Immature natural killer cell (primary cell): Measurements from ENCODE around the gene RASGRF1. TPM values are rescaled to one million over a fixed set of nuclear protein-coding genes. Genes with fewer than 3 reads are reported as not detected.

ENCODE experiments used
- DNase-seq, 3 donors: peaks; one replicate each; pipeline ENCODE4 v3.0.0; 2022; ENCODE audit warnings: mixed read lengths in 1 of 3
- H3K27ac Mint-ChIP-seq, 6 donors: one replicate each; pipeline ENCODE4 v1.8.0; 2020; ENCODE audit warnings: mixed read lengths in 6 of 6, mild to moderate bottlenecking in 5 of 6, inconsistent platforms in 4 of 6, moderate library complexity in 3 of 6
- H3K27me3 Mint-ChIP-seq, 3 donors: one replicate each; pipeline ENCODE4 v1.8.0; 2020 to 2021; ENCODE audit warnings: low read depth in 3 of 3, mild to moderate bottlenecking in 3 of 3, mixed read lengths in 3 of 3, moderate library complexity in 3 of 3, inconsistent platforms in 1 of 3
- H3K36me3 Mint-ChIP-seq, 3 donors: one replicate each; pipeline ENCODE4 v1.8.0; 2020; ENCODE audit warnings: mixed read lengths in 3 of 3, inconsistent platforms in 2 of 3, mild to moderate bottlenecking in 2 of 3
- H3K4me1 Mint-ChIP-seq, 2 donors: one replicate each; pipeline ENCODE4 v1.8.0; 2020; ENCODE audit warnings: inconsistent platforms in 2 of 2, mild to moderate bottlenecking in 2 of 2, mixed read lengths in 2 of 2, moderate library complexity in 1 of 2
- H3K4me3 Mint-ChIP-seq, 5 donors: one replicate each; pipeline ENCODE4 v1.8.0; 2020; ENCODE audit warnings: mild to moderate bottlenecking in 5 of 5, mixed read lengths in 5 of 5, inconsistent platforms in 3 of 5, moderate library complexity in 3 of 5
- H3K9me3 Mint-ChIP-seq, 6 donors: one replicate each; pipeline ENCODE4 v1.8.0; 2020; ENCODE audit warnings: mild to moderate bottlenecking in 6 of 6, mixed read lengths in 6 of 6, inconsistent platforms in 4 of 6, moderate library complexity in 3 of 6
- polyA plus RNA-seq, 3 donors: library from polyadenylated mRNA; unstranded; fragments of 300-500 nt; fragmentation: Illumina TruSeq; gene quantifications; one replicate each; pipeline ENCODE4 v1.2.3, GENCODE V29; 2021

RASGRF1 gene
- polyA plus RNA-seq, 3 donors from 2014 or later, result not detected

- Mint-ChIP-seq H3K4me1 (no peaks in the 10 kb centered on the region), H3K27ac (no peak overlapping the region), H3K4me3 (no peak overlapping the region), H3K27me3 (peaks cover 0 to 2% (median 0%) of the 10 kb centered on the region in 3 donors), H3K9me3 (no peaks in the 10 kb centered on the region), H3K36me3 (no peaks in the 10 kb centered on the region)
- DNase-seq, result no peak
Measured at GRCh38 chr15:78968114-78968513, 122.5 kb downstream of the RASGRF1 start.

DNA sequence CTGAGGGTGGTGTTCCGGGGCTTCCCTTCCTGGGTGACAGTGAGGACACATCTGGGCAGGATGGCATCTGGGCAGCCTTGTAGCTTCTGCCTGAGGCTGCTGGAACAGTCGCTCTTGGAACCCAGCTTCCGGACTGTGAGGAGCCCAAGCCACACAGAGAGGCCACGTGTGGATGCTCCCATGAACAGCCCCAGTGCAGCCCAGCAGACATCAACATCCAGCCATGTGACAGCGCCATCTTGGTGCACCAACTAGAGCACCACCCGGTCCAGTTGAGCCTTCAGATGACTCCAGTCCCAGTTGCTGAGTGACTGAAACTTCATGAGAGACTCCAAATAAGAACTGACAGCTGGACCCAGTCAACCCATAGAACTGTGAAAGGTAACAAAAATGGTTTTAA, 130.3 kb downstream of the RASGRF1 start:
- Mint-ChIP-seq H3K4me3 (no peak overlapping the region), H3K36me3 (no peaks in the 10 kb centered on the region), H3K27ac (no peak overlapping the region), H3K9me3 (no peaks in the 10 kb centered on the region), H3K27me3 (peaks cover 0 to 4% (median 3%) of the 10 kb centered on the region in 3 donors), H3K4me1 (no peaks in the 10 kb centered on the region)
- DNase-seq, result no peak

DNA sequence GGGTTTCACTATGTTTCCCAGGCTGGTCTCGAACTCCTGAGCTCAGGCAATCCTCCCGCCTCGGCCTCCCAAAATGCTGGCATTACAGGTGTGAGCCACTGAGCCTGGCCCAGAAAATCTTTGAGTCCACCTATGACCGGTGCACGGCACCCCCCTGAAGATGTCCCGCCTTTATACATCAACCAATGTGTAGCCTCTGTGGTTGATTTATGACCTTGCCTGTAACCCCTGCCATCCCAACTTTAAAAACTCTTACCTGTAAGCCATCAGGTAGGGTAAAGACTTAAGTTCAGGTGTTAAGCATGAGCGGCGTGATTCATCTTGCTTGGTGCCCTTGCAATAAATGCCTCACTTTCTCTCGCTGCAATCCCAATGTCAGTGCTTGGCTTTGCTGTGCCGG, 131.2 kb downstream of the RASGRF1 start:
- DNase-seq, result no peak
- no peaks in the 10 kb centered on the region for H3K36me3 Mint-ChIP-seq
- no peaks in the 10 kb centered on the region for H3K4me1 Mint-ChIP-seq
- H3K27me3 Mint-ChIP-seq, result peaks cover 0 to 4% (median 3%) of the 10 kb centered on the region in 3 donors
- H3K4me3 Mint-ChIP-seq, result no peak overlapping the region
- no peaks in the 10 kb centered on the region for H3K9me3 Mint-ChIP-seq
- no peak overlapping the region for H3K27ac Mint-ChIP-seq

- no peak for DNase-seq
- peaks cover 0 to 4% (median 3%) of the 10 kb centered on the region in 3 donors for H3K27me3 Mint-ChIP-seq
Measured at GRCh38 chr15:78957416-78958093, 133.0 kb downstream of the RASGRF1 start.

GRCh38 chr15:78956937-78957336, 133.6 kb downstream of the RASGRF1 start:
- Mint-ChIP-seq H3K9me3 (no peaks in the 10 kb centered on the region), H3K36me3 (no peaks in the 10 kb centered on the region), H3K27ac (no peak overlapping the region), H3K4me1 (no peaks in the 10 kb centered on the region), H3K4me3 (no peak overlapping the region), H3K27me3 (peaks cover 0 to 4% (median 3%) of the 10 kb centered on the region in 3 donors)
- DNase-seq, result no peak

More at GRCh38 chr15:78957416-78958093, 133.0 kb downstream of the RASGRF1 start:
- Mint-ChIP-seq H3K9me3 (no peaks in the 10 kb centered on the region), H3K27ac (no peak overlapping the region), H3K4me3 (no peak overlapping the region), H3K4me1 (no peaks in the 10 kb centered on the region), H3K36me3 (no peaks in the 10 kb centered on the region)

- H3K4me1 Mint-ChIP-seq, result no peaks in the 10 kb centered on the region
- peaks cover 0 to 7% (median 3%) of the 10 kb centered on the region in 3 donors for H3K27me3 Mint-ChIP-seq
- no peak for DNase-seq
- H3K27ac Mint-ChIP-seq, result no peak overlapping the region
- H3K4me3 Mint-ChIP-seq, result no peak overlapping the region
- no peaks in the 10 kb centered on the region for H3K36me3 Mint-ChIP-seq
- H3K9me3 Mint-ChIP-seq, result no peaks in the 10 kb centered on the region
Measured at GRCh38 chr15:78955355-78955754, 135.2 kb downstream of the RASGRF1 start.

DNA sequence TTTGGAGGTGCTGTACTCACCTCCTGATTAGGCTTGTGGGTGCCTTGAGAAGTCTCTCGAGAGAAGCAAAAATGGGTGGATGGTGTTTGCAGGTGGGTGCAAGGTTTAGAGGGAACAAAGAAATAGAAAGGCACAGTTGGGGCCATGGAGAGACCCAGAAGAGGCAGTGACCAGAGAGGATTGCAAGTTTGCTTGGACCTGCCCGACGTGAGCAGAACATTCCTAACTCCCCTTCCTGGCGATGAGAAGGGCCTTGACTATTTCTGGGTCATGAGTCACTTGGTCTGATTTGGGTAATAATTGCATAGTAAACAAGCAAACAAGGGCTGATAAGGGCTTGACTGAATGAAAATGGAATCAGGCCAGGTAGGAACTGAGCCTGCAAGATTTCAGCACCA, 138.7 kb downstream of the RASGRF1 start:
- Mint-ChIP-seq H3K27me3 (peaks cover 0 to 5% (median 0%) of the 10 kb centered on the region in 3 donors), H3K36me3 (no peaks in the 10 kb centered on the region), H3K4me1 (no peaks in the 10 kb centered on the region), H3K9me3 (no peaks in the 10 kb centered on the region), H3K4me3 (no peak overlapping the region), H3K27ac (no peak overlapping the region)
- no peak for DNase-seq

DNA sequence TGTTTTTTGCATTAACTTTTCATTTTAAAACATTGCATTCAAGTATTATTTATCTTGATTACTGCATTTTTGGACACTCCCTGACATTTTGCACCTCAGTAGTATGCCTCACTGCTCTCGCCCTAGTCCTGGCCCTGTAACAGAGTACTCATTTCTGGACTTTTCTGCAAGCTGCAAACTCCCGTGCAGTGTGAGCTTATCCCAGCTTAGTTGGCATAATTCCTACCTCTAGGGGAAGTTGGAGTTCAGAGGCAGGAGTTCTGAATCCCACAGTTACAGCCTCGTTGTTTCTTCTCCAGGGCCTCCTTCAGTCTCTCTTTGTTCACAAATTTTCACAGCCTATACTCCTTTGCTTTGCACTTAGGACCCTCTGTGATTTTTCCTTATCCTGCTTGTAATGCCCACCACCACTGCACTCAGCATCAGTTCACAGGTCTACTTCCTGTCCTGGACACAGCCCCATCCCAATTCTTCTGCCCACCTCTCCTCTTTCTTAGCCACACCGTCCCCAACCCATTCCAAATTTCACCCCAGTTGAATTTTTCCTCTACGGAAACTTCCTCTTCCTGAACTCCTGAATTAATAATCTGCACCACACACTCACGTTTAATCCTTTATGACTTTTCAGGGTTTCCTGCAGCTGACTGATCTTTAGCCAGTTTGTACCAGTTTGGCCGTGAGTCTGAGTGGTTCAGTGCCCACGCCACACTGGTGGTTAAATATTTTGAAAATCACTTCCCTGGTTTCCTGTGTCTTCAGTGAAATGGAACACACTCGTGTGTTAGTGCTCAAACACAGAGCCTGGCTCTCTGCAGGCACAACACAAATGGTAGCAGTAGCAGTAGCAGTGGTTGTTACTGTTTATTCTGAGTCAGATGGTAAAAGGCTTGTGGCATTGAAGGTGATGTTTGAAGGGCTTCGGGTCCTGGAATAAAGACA, 139.4 kb downstream of the RASGRF1 start:
- H3K4me3 Mint-ChIP-seq, result no peak overlapping the region
- no peak for DNase-seq

GRCh38 chr15:78950343-78950742, 140.2 kb downstream of the RASGRF1 start:
- Mint-ChIP-seq H3K36me3 (no peaks in the 10 kb centered on the region), H3K9me3 (no peaks in the 10 kb centered on the region), H3K4me1 (peaks cover 0 to 1% of the 10 kb centered on the region in 2 donors), H3K27me3 (peaks cover 0 to 3% (median 0%) of the 10 kb centered on the region in 3 donors), H3K27ac (no peak overlapping the region), H3K4me3 (no peak overlapping the region)
- no peak for DNase-seq

More for the DNA sequence above, 139.4 kb downstream of the RASGRF1 start:
- Mint-ChIP-seq H3K9me3 (no peaks in the 10 kb centered on the region), H3K4me1 (peaks cover 0 to under 1% of the 10 kb centered on the region in 2 donors), H3K36me3 (no peaks in the 10 kb centered on the region), H3K27ac (no peak overlapping the region), H3K27me3 (peaks cover 0 to 5% (median 0%) of the 10 kb centered on the region in 3 donors)

GRCh38 chr15:78949461-78949860, 141.1 kb downstream of the RASGRF1 start:
- peaks cover 0 to 6% (median 3%) of the 10 kb centered on the region in 3 donors for H3K27me3 Mint-ChIP-seq
- H3K4me3 Mint-ChIP-seq, result no peak overlapping the region
- no peaks in the 10 kb centered on the region for H3K36me3 Mint-ChIP-seq
- DNase-seq, result no peak
- peaks cover 0 to 5% of the 10 kb centered on the region in 2 donors for H3K4me1 Mint-ChIP-seq
- H3K9me3 Mint-ChIP-seq, result no peaks in the 10 kb centered on the region
- H3K27ac Mint-ChIP-seq, result no peak overlapping the region

GRCh38 chr15:78947506-78947905, 143.1 kb downstream of the RASGRF1 start:
- Mint-ChIP-seq H3K9me3 (no peaks in the 10 kb centered on the region), H3K27ac (no peak overlapping the region), H3K4me3 (peak overlapping the region in 2 of 5 donors; percentile 19 to 34), H3K36me3 (no peaks in the 10 kb centered on the region), H3K4me1 (peaks cover 0 to 7% of the 10 kb centered on the region in 2 donors), H3K27me3 (peaks cover 0 to 6% (median 6%) of the 10 kb centered on the region in 3 donors)
- DNase-seq, result no peak

GRCh38 chr15:78946493-78946892, 144.1 kb downstream of the RASGRF1 start:
- H3K36me3 Mint-ChIP-seq, result no peaks in the 10 kb centered on the region
- peaks cover 0 to 7% of the 10 kb centered on the region in 2 donors for H3K4me1 Mint-ChIP-seq
- H3K27ac Mint-ChIP-seq, result no peak overlapping the region
- peak overlapping the region in 4 of 5 donors; percentile 11 to 43 (median 26) for H3K4me3 Mint-ChIP-seq
- no peak for DNase-seq
- peaks cover 0 to 6% (median 3%) of the 10 kb centered on the region in 3 donors for H3K27me3 Mint-ChIP-seq
- H3K9me3 Mint-ChIP-seq, result no peaks in the 10 kb centered on the region

GRCh38 chr15:78944669-78945407, 145.7 kb downstream of the RASGRF1 start, which contains the start of gene CTSH:
TSS of gene CTSH (minus strand) at chr15:78945046. CDS start at chr15:78944981, 65 bp downstream.
- peaks cover 0 to 6% (median 3%) of the 10 kb centered on the region in 3 donors for H3K27me3 Mint-ChIP-seq
- DNase-seq, result peak; percentile 52 to 75 (median 66)
- no peaks in the 10 kb centered on the region for H3K36me3 Mint-ChIP-seq
- H3K4me1 Mint-ChIP-seq, result peaks cover 0 to 7% of the 10 kb centered on the region in 2 donors
- no peak within 1 kb of the TSS for H3K27ac Mint-ChIP-seq
- peak within 1 kb of the TSS; percentile 63 to 74 (median 64) for H3K4me3 Mint-ChIP-seq
- H3K9me3 Mint-ChIP-seq, result no peaks in the 10 kb centered on the region
